K562 (cell line): ENCODE data around the gene SZT2. TPM values are rescaled to one million over a fixed set of nuclear protein-coding genes. Genes with fewer than 3 reads are reported as not detected.

Experiments
- ATAC-seq: fragments of 200-7000 bp; cut with Tn5 transposase; 3 replicates; pipeline ENCODE4 v1.9.1; 2020; ENCODE audit warnings: moderate library complexity
- BruUV-seq: library from RNA; stranded (reverse); fragments of 400-500 nt; replicated peaks from 2 replicates; lab custom pipeline; 2021; lab: Mats Ljungman, UMichigan
- CTCF ChIA-PET: fragments of 300-600 bp; formaldehyde crosslinking; extraction: SDS; loops from one replicate; lab custom pipeline; 2021; ENCODE audit warnings: low intra/inter-chr PET ratio; lab: Yijun Ruan, JAX
- POLR2A ChIA-PET: fragments of 300-600, 350-650 bp; sonication (Branson Sonifier 250); formaldehyde crosslinking; extraction: SDS; loops from one replicate; lab custom pipeline; 2021; ENCODE audit warnings: antibody characterized with exemption, inconsistent platforms; lab: Yijun Ruan, JAX
- DNase-seq, 4 experiments: peaks; one replicate each; pipeline versions ENCODE4 v3.0.0 to v3.0.0-alpha.2; 2011 to 2018; ENCODE audit warnings: low spot score in 3 of 4, mixed read lengths in 3 of 4; ENCODE audit errors: extremely low read depth in 1 of 4
- FAIRE-seq: peaks from 2 replicates; lab custom pipeline; 2011; peaks lifted over from hg19 to GRCh38; lab: Jason Lieb, UNC
- H2AFZ ChIP-seq: 2 replicates; pipeline ENCODE4 v1.6.0; 2011; ENCODE audit warnings: low read depth, low read length, control low read depth, inconsistent platforms
- H3K27ac ChIP-seq: fragments of 200-600 bp; 3 replicates; pipeline ENCODE4 v1.8.0; 2011; ENCODE audit warnings: low read depth, mild to moderate bottlenecking, control low read depth, inconsistent platforms, low read length, moderate library complexity, mixed read lengths; ENCODE audit errors: extremely low read depth
- H3K27me3 ChIP-seq, 2 experiments: fragments of 300-600 bp in 1 of 2; 2 replicates in 1 of 2; 3 replicates in 1 of 2; pipeline versions ENCODE4 v1.6.0 to v1.8.0; 2011; ENCODE audit warnings: inconsistent platforms in 2 of 2, low read length in 2 of 2, mild to moderate bottlenecking in 1 of 2, mixed read lengths in 1 of 2, moderate library complexity in 1 of 2; ENCODE audit not compliant: control insufficient read depth in 2 of 2, insufficient read depth in 2 of 2
- H3K36me3 ChIP-seq: fragments of 300-600 bp; 3 replicates; pipeline ENCODE4 v1.8.0; 2011; ENCODE audit warnings: mild to moderate bottlenecking, low read length, inconsistent platforms; ENCODE audit not compliant: control insufficient read depth, insufficient read depth
- H3K4me1 ChIP-seq, 2 experiments: fragments of 200-600 bp in 1 of 2; replicated peaks in 1 of 2; 2 replicates in 1 of 2; 3 replicates in 1 of 2; pipeline versions ENCODE4 v1.5.1 to v1.8.0; 2011; ENCODE audit warnings: inconsistent platforms in 2 of 2, low read length in 2 of 2, mild to moderate bottlenecking in 1 of 2, mixed read lengths in 1 of 2, moderate library complexity in 1 of 2; ENCODE audit not compliant: control insufficient read depth in 2 of 2, insufficient read depth in 2 of 2
- H3K4me2 ChIP-seq: 2 replicates; pipeline ENCODE4 v1.6.1; 2011; ENCODE audit warnings: low read length, control low read depth, inconsistent platforms, mixed read lengths; ENCODE audit not compliant: insufficient read depth
- H3K4me3 ChIP-seq: fragments of 200-600 bp; sonication (generic), shearing (Covaris generic); 2 replicates; pipeline ENCODE4 v1.5.1; 2016; ENCODE audit warnings: control low read depth, inconsistent platforms
- H3K79me2 ChIP-seq: fragments of 200-600 bp; 3 replicates; pipeline ENCODE4 v1.8.0; 2011; ENCODE audit warnings: low read length, inconsistent platforms; ENCODE audit not compliant: control insufficient read depth, insufficient read depth
- H3K9ac ChIP-seq, 2 experiments: 2 replicates each; pipeline versions ENCODE4 v1.6.0 to v1.6.1; 2011; ENCODE audit warnings: low read depth in 2 of 2, low read length in 2 of 2, control low read depth in 1 of 2, inconsistent platforms in 1 of 2, mild to moderate bottlenecking in 1 of 2, mixed read lengths in 1 of 2; ENCODE audit not compliant: insufficient read depth in 1 of 2
- H3K9me1 ChIP-seq: one replicate; pipeline ENCODE4 v1.6.0; 2011; ENCODE audit warnings: inconsistent platforms, mild to moderate bottlenecking, low read length, moderate library complexity; ENCODE audit not compliant: control insufficient read depth, insufficient read depth
- H3K9me3 ChIP-seq: replicated peaks from 2 replicates; pipeline ENCODE4 v1.5.1; 2011; ENCODE audit warnings: low read depth, low read length, inconsistent platforms; ENCODE audit not compliant: control insufficient read depth, insufficient read depth
- H4K20me1 ChIP-seq: replicated peaks from 2 replicates; pipeline ENCODE4 v1.6.1; 2011; ENCODE audit warnings: low read length, inconsistent platforms, mixed read lengths; ENCODE audit not compliant: control insufficient read depth, insufficient read depth
- BCLAF1 ChIP-seq, 2 experiments: fragments of 450-650 bp in 1 of 2; IDR thresholded peaks; 2 replicates each; pipeline ENCODE4 v1.6.1; 2011 to 2017; ENCODE audit warnings: low read depth in 2 of 2, antibody characterized with exemption in 1 of 2, borderline replicate concordance in 1 of 2, low read length in 1 of 2, mild to moderate bottlenecking in 1 of 2, mixed read lengths in 1 of 2; ENCODE audit not compliant: control insufficient read depth in 1 of 2
- CHD2 ChIP-seq: IDR thresholded peaks from 2 replicates; pipeline ENCODE4 v1.6.1; 2011; ENCODE audit warnings: low read depth, low read length
- DNMT1 ChIP-seq: fragments of 450-650 bp; IDR thresholded peaks from 2 replicates; pipeline ENCODE4 v1.6.1; 2016; ENCODE audit warnings: antibody characterized with exemption, mild to moderate bottlenecking
- ELF1 ChIP-seq: fragments of 200-800 bp; sonication (Bioruptor generic); IDR thresholded peaks from 2 replicates; pipeline ENCODE4 v1.6.1; 2016; ENCODE audit warnings: missing genetic modification characterization, missing compliant biosample characterization
- ESRRB ChIP-seq: fragments of 250-450 bp; sonication (Bioruptor Pico); IDR thresholded peaks from 2 replicates; pipeline ENCODE4 v1.5.0; 2020; ENCODE audit warnings: mild to moderate bottlenecking, moderate library complexity, borderline replicate concordance
- FUS ChIP-seq: fragments of 200-400 bp; formaldehyde crosslinking; optimal IDR thresholded peaks from 2 replicates; pipeline ENCODE3; 2017; ENCODE audit warnings: low read depth, low read length
- HBP1 ChIP-seq: fragments of 450-650 bp; formaldehyde crosslinking; IDR thresholded peaks from 2 replicates; pipeline ENCODE4 v1.4.0; 2022; ENCODE audit warnings: missing genetic modification characterization
- MXI1 ChIP-seq: IDR thresholded peaks from 2 replicates; pipeline ENCODE4 v1.6.1; 2011; ENCODE audit warnings: low read depth, mild to moderate bottlenecking, improper control_type of control experiment, low read length
- POLR2B ChIP-seq: fragments of 450-650 bp; IDR thresholded peaks from 2 replicates; pipeline ENCODE4 v1.6.1; 2018; ENCODE audit warnings: low read depth; ENCODE audit not compliant: partially characterized antibody
- POLR2H ChIP-seq: IDR thresholded peaks from 2 replicates; pipeline ENCODE4 v1.6.1; 2016; ENCODE audit warnings: missing genetic modification characterization, low read depth, mild to moderate bottlenecking, control low read depth, missing compliant biosample characterization, moderate library complexity
- SLC30A9 ChIP-seq: fragments of 250-450 bp; sonication (Bioruptor Pico); IDR thresholded peaks from 2 replicates; pipeline ENCODE4 v1.8.0; 2022; ENCODE audit warnings: mild to moderate bottlenecking, moderate library complexity
- SMARCB1 ChIP-seq: IDR thresholded peaks from 2 replicates; pipeline ENCODE4 v1.6.1; 2011; ENCODE audit warnings: improper control_type of control experiment, low read depth; ENCODE audit not compliant: insufficient read length
- TARDBP ChIP-seq: fragments of 450-650 bp; IDR thresholded peaks from 2 replicates; pipeline ENCODE4 v1.6.1; 2016
- TBP ChIP-seq: optimal IDR thresholded peaks from 2 replicates; pipeline ENCODE3; 2011; ENCODE audit warnings: low read depth, low read length, improper control_type of control experiment
- VEZF1 ChIP-seq: fragments of 200-800 bp; sonication (Bioruptor generic); IDR thresholded peaks from 2 replicates; pipeline ENCODE4 v1.6.1; 2017; ENCODE audit warnings: missing genetic modification characterization, missing compliant biosample characterization
- ZC3H8 ChIP-seq: fragments of 450-650 bp; IDR thresholded peaks from 2 replicates; pipeline ENCODE4 v1.6.1; 2017
- ZNF165 ChIP-seq: fragments of 250-450 bp; sonication (Bioruptor Pico); IDR thresholded peaks from 2 replicates; pipeline ENCODE4 v1.4.0; 2020; ENCODE audit warnings: borderline replicate concordance
- ZNF282 ChIP-seq: sonication (generic); formaldehyde crosslinking; IDR thresholded peaks from 2 replicates; pipeline ENCODE4 v1.8.1; 2023; ENCODE audit warnings: missing genetic modification reagents
- whole genome bisulfite sequencing: fragments of 100-300 bp; shearing (Covaris generic); methylation state at CpG from one replicate; pipeline ENCODE4 v1.1.6; 2016; ENCODE audit warnings: low coverage, mixed read lengths; ENCODE audit not compliant: insufficient coverage; ENCODE audit errors: missing lambda C conversion rate; 5-methylcytosine and 5-hydroxymethylcytosine counted together
- in situ Hi-C: fragments of 300-500 bp; cut with MboI; formaldehyde crosslinking; loops from 4 replicates; pipeline ENCODE4 v1.15.0; 2018; ENCODE audit warnings: inconsistent platforms, mixed read lengths
- intact Hi-C: fragments of 100-400 bp; cut with micrococcal nuclease; formaldehyde crosslinking; loops from 2 replicates; pipeline ENCODE4 v1.14.2; 2022
- polyA plus RNA-seq, 8 experiments: library from polyadenylated mRNA; depleted of rRNA in 4 of 8; stranded (reverse) in 5 of 8; unstranded in 3 of 8; fragments of >200 nt; fragmentation: Nextera tagmentation in 2 of 8; fragmentation: Illumina TruSeq in 1 of 8; extraction: Ambion mirVana in 2 of 8; extraction: Trizol in 1 of 8; gene quantifications; 2 replicates each; pipeline versions ENCODE4 v1.2.1 to v1.2.3, GENCODE V29; 2011 to 2014; ENCODE audit warnings: inconsistent platforms in 1 of 8, missing spikeins in 1 of 8
- total RNA-seq, 7 experiments: library from RNA; depleted of rRNA in 6 of 7; stranded (reverse); fragments of >200 nt in 6 of 7; fragmentation: Illumina TruSeq in 2 of 7; extraction: Trizol in 2 of 7; gene quantifications; 2 replicates each; pipeline versions ENCODE4 v1.2.1 to v1.2.3, GENCODE V29; 2011 to 2021; ENCODE audit warnings: low replicate concordance in 1 of 7

SZT2 gene
- total and polyA plus RNA-seq, 9 of the 15 experiments (the other 6 are each of a cell fraction or from before 2014, with no cell fraction given) = 0.88 to 31.0 (median 12.8) TPM

- DNase-seq (no peak), ATAC-seq (no peak), FAIRE-seq (no peak)
- no peak overlapping the region for H3K4me2 ChIP-seq
- no peaks in the 10 kb centered on the region for H3K79me2 ChIP-seq
- intact Hi-C loops (no loop called here), in situ Hi-C loops (no loop called here)
- peaks cover 36 to 63% of the 10 kb centered on the region in 2 experiments for H3K27me3 ChIP-seq
- no TSS peak for BruUV-seq
- no peaks in the 10 kb centered on the region for H3K4me1 ChIP-seq
- no peak overlapping the region for H3K4me3 ChIP-seq
- ChIA-PET CTCF (no interaction called here), POLR2A (interaction anchor here (0.6 kb wide), 1 partner anchor 29 kb away, joined by 3 read pairs; no protein-coding TSS in a partner anchor)
- 3% methylated on average over 8 of the region's 8 CpGs for WGBS
- no peaks in the 10 kb centered on the region for H3K9me3 ChIP-seq
- H4K20me1 ChIP-seq = no peaks in the 10 kb centered on the region; the same call in 1 of the 2 replicates
- H3K27ac ChIP-seq = no peak overlapping the region
- no peak overlapping the region for H2AFZ ChIP-seq
- H3K9ac ChIP-seq = no peak overlapping the region
- H3K36me3 ChIP-seq = no peaks in the 10 kb centered on the region
- H3K9me1 ChIP-seq = no peaks in the 10 kb centered on the region
- no peak for TF ChIP-seq ZC3H8
- no peak for TF ChIP-seq TBP
- no peak for TF ChIP-seq FUS
- no peak for TF ChIP-seq HBP1
- no peak for TF ChIP-seq SMARCB1
- no peak for TF ChIP-seq ELF1 (tag)
- no peak for TF ChIP-seq POLR2H
- no peak for TF ChIP-seq VEZF1
- no peak for TF ChIP-seq ZNF282 (CRISPR knock-in tag)
- TF ChIP-seq MXI1 = no peak
- TF ChIP-seq BCLAF1 (IDR thresholded peaks at IDR 0.05; ENCODE audit: borderline replicate concordance in 1 of 2, control insufficient read depth in 1 of 2, low read depth in 2 of 2, low read length in 1 of 2) = no peak
- no peak for TF ChIP-seq ZNF165
- TF ChIP-seq CHD2 = no peak
- no peak for TF ChIP-seq POLR2B
- TF ChIP-seq DNMT1 = no peak
- no peak for TF ChIP-seq TARDBP
- TF ChIP-seq SLC30A9 (CRISPR knock-in tag) = no peak
- no peak for TF ChIP-seq ESRRB
Measured at GRCh38 chr1:43503534-43503933, 113.8 kb downstream of the SZT2 start.
